GM19023 (cell line): ENCODE data around the gene GLIS2.

ENCODE experiments used
- ATAC-seq: cut with Tn5 transposase; IDR thresholded peaks from one replicate; pipeline ENCODE4 v1.9.1; 2021; ENCODE audit warnings: mild to moderate bottlenecking, moderate library complexity; ENCODE audit not compliant: unreplicated experiment

Gene GLIS2

GRCh38 chr16:4315186-4316107, at the start of gene GLIS2:
GLIS2 (plus strand) TSS chr16:4316067; CDS start chr16:4332281, 16,214 bp downstream.
- no peak for ATAC-seq

DNA sequence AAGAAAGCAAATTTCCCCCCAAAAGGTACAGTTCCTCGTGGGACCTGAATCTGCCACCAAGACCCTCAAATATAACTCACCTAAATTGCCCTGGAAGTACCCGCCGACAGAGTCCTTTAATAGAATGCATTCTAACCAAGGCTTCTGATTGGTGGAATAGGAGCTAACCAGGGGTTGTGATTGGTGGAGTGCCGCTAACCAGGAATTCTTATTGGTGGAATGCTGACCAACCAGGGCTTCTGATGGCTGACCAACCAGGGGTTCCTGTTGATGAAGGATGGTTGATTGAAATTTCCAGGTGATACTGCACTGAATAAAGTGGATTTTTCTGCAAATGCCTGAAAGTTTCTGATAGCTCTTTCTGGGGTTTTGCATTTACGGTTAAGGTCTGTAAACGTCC, 49.5 kb upstream of the GLIS2 start:
- no peak for ATAC-seq

- no peak for ATAC-seq
Observed at GRCh38 chr16:4270091-4270490, 45.8 kb upstream of the GLIS2 start.

DNA sequence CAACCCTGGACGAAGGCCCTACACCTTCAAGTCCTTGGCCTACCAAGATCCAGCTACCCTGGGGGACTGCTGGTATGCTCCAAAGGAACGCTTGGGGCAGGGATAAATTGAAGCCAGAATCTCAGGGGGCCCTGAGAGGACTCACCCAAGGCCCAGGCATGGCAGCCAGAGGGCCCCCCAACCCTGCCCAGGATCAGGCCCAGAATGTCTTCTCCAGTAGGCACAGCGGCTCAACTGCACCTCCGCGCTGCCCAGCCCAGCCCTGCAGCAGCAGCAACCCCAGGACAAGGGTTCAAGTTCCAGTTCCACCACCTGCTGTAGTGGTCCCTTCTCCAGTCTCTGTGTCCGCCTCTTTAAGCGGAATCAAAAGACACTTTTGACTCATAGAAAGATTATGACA, 45.3 kb upstream of the GLIS2 start:
- ATAC-seq: no peak

DNA sequence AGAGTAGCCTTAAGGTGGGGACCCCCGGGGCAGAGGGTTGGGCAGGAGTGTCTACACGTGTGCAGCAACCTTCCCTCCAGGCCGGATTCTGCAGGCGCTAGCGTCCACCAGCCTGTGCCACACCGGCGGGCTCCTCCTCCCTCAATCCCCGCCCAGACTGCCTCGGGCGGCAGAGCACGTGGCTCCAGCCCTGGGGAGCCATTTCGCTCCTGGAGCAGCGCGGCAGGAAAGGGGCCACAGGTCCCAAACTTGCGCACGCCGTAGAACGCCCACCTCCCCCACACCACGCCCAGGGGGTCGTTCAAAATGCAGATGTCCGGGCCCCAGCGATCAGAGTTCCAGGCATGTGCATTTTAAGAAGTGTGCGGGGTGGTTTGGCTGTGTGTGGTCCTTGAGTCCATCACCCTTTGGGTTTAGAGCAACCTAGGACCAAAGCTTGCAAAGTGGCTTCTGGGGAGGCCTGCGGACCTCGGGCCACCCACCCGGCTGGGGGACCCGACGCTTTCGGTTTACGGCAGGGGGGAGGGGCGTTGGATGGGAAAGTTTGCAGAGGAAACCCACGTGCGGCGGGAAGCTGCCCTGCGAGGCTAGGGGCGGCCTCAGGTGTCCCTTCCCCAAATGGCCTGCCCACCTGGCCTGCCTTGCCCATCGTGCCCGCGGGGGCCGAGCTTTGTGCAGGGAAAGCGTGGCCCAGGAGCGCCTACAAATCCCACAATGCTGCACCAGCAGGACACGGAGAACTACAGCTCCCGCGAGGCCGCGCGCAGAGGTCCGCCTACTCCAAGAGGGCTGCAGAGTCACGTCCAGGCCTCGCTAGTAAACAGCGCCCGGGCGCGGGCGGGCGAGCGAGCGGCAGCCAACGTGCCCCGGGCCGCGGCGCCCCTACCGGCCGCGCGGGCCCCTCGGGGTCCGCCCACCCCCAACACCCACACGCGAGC, 44.4 kb upstream of the GLIS2 start:
- ATAC-seq: peak; percentile 65

GRCh38 chr16:4272114-4272956, 43.5 kb upstream of the GLIS2 start:
- peak; percentile 11 for ATAC-seq

DNA sequence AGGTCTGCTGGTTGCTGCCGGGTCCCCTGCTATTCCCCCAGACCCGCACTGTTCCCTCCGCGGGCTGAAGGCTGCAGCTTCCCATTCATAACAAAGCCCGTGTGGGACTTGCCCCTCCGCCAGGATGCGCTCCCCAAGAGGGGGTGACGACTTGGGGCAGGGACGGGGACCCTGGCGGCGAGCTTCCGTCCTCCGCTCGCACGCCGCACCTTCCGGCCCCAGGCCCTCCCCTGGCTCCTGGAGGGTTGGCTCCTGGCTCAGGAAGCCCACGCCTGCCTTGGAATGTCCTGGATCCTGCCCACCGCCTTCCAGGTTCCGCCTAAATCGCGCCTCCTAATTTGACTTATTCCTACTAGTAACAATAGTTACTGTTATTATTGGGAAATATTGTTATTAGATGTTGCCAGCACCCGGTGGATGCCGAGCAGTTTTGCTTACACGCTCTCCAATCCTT, 42.0 kb upstream of the GLIS2 start:
- no peak for ATAC-seq

GRCh38 chr16:4275861-4276260, 40.0 kb upstream of the GLIS2 start:
- ATAC-seq: no peak

- no peak for ATAC-seq
Observed at GRCh38 chr16:4277987-4278513, 37.8 kb upstream of the GLIS2 start.

- ATAC-seq: no peak
Observed at GRCh38 chr16:4280625-4281024, 35.2 kb upstream of the GLIS2 start.

DNA sequence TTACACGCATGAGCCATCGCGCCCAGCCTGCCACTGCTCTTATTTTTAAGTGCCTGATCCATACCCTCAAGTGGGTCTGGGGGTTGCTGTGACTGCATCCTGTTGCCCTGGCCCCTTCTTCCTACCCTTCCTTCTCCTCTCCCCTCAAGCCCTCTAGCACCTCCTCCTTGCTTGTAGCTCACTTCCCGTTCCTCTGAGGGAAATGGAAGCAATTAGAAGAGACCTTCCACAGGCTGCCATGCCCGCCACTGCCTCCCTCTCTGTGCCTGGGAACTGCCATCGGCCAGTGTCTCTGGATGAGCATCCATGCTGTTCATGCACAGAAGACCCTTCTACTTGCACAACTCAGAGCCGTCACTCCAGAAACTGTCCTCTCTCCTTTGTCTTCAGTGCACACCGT, 32.4 kb upstream of the GLIS2 start:
- no peak for ATAC-seq

DNA sequence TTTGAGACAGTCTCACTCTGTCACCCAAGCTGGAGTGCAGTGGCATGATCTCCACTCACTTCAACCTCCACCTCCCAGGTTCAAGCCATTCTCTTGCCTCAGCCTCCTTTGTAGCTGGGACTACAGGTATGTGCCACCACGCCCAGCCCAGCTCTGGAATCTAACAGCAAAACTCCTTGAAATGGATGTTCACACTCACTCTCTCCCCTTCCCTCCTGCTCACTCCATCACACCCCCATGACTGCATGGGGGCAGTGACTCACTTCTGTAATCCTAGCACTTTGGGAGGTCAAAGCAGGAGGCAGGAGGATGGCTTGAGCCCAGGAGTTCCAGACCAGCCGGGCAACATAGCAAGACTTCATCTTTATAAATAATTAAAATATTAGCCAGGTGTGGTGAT, 31.9 kb upstream of the GLIS2 start:
- ATAC-seq: no peak

GRCh38 chr16:4285167-4285566, 30.7 kb upstream of the GLIS2 start:
- no peak for ATAC-seq

- no peak for ATAC-seq
Observed at GRCh38 chr16:4288148-4288921, 27.5 kb upstream of the GLIS2 start.

DNA sequence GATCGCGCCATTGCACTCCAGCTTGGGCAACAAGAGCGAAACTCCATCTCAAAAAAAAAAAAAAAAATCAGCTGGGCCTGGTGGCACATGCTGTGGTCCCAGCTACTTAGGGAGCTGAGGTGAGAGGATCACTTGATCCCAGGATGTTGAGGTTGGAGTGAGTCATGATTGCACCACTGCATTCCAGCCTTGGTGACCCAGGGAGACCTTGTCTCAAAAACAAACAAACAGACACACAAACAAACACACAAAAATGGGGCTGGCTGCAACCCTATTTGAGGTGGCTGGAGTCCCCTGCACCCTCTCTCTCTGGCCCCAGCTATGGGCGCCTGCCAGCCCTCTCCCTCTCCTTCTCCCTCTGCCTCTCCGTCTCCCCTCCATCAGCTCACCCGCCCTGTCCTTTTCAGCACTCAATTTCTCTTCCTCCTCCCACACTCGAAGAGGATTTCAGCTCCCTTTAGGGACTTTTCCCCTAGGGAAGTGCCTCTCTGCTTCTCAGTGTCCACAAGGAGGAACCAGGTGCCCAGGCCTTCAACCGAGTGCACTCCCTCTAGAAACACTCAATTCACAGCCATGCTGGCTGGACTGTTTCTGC, 25.5 kb upstream of the GLIS2 start:
- no peak for ATAC-seq

DNA sequence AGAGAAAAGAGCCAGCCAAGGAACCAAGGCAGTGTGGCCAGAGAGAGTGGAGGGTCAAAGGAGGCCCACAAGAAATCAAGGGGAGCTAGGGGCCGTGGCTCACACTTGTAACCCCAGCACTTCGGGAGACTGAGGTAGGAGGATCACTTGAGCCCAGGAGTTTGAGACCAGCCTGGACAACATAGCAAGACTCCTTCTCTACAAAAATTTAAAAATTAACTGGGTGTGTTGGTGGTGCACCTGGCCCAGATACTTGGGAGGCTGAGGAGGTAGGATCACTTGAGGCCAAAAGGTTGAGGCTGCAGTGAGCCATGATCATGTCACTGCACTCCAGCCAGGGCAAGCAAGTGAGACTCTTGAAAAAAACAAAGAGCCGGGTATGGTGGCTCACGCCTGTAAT, 24.2 kb upstream of the GLIS2 start:
- ATAC-seq: no peak

DNA sequence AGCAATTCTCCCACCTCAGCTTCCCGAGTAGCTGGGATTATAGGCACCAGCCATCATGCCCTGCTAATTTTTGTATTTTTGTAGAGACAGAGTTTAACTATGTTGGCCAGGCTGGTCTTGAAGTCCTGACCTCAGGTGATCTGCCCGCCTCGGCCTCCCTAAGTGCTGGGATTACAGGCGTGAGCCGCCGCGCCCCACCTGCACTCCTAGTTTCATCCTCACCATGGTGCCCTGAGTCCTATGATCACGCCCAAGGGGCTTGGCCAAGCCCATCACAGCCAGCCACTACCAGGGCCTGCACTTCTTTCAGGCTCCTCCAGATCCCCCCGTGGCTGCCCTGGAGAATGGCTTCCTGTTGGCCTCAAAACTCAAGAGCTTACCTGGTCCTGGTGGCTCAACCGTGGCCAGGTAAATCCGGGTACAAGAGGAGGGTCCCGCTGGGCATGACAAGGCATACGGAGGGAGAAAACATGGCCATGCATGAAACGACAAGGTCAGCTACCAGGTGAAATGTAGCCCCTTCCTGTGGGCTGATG, 22.6 kb upstream of the GLIS2 start:
- ATAC-seq: no peak

- ATAC-seq: no peak
Observed at GRCh38 chr16:4293822-4294457, 21.9 kb upstream of the GLIS2 start.

- ATAC-seq: no peak
Observed at GRCh38 chr16:4295581-4295980, 20.3 kb upstream of the GLIS2 start.
